ENCODE data around the gene TCF4.

- TF ChIP-seq CTCF (IDR thresholded peaks at IDR 0.05; ENCODE audit: insufficient read depth, low read length) = no peak
- TF ChIP-seq GABPA (IDR thresholded peaks at IDR 0.05; ENCODE audit: low read depth) = no peak
These were observed 238.3 kb downstream of the TCF4 start for GRCh38 chr18:55349685-55350084.

Data from HL-60 (cell line).